IPS DF 4.7 (cell line): ENCODE data around the gene MEX3D.

ENCODE experiments used
- DNase-seq: peaks from one replicate; pipeline ENCODE4 v3.0.0-alpha.2; 2013; ENCODE audit warnings: low spot score; ENCODE audit errors: extremely low read depth

The MEX3D gene

DNA sequence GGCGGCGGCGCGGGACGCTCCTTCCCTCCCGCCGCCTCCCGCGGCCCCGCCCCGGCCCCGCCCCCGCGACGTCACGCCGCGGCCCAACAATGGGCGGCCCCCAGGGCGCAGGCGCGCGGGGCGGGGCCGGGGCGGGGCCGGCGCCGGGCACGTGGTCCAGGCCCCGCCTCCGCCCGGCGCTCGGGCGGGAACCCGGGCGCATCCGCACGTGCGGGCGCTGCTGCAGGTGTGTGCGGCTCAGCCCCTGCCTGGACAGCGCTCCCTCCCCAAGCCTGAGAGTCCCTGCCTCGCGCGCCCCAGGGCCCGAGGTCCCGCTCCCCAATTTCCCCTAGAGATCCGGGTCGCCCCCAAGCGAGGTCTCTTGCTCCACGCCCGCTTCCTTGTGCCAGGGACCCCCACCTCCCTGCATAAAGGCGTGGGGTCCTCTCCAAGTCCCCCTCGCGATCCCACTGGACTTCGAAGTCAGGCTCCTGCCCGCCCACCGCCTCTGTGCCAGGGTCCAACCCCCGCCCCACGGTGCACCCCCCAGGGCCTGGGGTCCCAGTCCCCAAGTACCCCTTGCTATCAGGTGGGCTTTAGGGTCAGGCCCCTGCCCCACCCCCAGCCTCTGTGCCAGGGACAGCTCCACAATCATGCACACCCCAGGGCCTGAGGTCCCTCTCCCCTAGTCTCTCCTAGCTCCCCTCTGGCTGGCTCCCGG lies at the start of gene MEX3D:
MEX3D (minus strand) TSS at position 6 of the 700 bp plus-strand sequence. CDS start 267 bp downstream, outside the sequence.
- no peak for DNase-seq

DNA sequence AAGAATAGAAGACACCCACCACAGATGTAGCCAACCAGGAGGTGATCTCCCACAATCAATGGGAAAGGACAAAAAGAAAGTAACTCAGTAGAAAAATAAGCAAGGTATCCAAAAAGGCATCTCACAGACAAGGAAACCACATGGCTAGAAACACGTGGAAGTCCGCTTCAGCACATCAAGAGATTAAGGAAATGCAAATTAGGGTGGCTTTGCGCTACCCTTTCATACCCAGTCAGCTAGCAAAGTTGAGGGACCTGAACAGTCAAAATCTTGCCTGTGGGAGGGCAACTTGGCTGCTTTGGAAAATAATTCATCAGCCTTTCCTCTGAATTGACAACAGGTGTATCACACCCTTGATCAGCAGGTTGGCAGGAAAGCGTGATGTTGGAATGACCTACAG lies 48.8 kb upstream of the MEX3D start:
- no peak for DNase-seq

DNA sequence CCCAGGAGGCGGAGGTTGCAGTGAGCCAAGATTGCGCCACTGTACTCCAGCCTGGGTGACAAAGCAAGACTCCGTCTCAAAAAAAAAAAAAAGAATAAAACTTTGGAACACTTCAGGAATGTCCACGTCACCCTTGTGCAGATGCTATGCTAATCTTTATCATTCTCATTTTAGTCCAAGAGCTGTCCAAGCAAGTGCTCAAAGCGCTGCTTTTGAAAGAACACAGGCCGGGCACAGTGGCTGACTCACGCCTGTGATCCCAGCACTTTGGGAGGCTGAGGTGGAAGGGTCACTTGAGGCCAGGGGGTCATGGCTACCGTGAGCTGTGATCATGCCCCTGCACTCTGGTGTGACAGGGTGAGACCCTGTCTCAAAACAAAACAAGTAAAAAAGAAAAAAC lies 48.3 kb upstream of the MEX3D start:
- DNase-seq = no peak

DNA sequence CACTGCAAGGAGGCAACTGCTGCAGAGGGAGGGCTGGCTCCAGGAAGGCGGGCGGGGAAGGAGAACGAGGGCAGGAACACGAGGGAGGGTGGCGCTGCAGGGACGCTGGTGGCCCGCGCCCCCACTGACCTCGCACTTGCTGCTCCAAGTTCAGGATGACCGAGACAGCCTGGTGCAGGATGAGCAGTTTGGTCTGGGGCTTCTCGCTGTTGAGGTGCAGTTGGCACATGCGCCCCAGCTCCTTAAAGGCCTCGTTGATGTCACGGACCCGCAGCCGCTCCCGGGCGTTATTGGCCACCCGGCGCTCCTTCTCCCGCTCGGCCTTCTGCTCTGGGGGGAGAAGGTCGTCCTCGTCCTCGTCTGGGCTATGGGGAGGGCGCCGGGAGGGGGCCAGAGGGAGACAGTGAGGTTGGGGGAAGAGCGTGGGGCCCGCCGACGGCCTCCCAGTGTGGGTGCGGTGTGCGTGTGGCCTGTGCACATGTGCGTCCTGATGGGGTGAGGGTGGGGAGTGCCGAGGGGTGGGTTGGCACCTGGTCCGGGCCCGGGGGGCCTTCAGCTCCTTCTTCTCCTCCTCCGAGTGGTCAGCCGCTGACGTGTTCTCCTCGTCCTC lies 47.1 kb upstream of the MEX3D start:
- no peak for DNase-seq

DNA sequence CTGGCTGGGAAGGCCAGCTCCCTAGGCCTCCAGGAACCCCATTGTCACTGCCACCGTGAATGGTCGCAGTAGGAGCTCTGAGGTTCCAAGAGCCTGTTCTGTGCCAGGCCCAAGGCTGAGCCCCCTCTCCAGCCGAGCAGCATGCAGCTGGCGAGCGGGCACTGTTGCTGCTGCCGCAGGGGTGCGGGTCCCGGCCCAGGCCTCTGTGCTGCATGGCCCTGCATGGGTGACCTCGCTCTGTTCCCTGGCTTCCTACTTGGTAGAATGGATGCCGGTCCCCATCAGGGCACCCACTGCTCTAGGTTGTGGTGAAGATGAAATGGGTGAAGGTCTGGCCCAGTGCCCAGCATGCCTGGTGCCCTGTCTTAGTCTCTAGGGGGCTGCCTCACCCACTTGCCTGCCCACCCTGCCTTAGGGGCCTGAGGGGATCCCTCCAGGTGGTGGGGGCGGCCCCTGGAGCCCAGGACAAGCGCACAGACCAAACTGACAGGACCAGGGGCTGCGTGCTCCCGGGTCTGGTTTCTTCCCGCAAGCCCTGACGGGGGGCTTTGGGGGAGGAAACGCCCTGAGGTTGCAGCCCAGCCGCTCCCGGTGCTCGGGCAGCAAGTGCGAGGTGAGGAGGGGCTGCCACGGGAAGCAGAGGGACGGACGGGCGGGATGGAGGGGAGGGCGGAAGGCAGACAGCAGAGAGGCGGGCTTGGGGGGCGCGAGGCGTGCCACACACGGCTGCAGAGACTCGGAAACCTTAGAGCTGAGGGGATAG lies 45.9 kb upstream of the MEX3D start:
- DNase-seq = no peak

DNA sequence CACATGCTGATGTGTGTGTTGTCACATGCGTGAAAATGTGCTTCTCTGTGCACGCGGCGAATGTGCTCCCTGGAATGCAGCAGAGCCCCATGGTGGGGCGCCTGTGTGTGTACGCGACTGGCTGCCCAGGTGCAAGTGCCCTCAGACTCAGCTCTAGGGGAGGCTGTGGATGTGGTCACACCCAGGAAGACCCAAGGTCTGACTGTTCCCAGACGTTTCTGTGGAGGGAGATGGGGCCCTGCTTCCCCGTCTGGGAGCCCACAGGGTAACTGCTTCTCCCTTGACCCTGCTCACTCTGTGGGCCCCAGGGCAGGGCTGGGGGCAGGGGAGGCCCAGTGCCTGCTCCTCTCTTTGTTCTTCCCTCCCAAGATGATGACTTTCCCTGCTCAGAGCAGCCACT lies 45.0 kb upstream of the MEX3D start:
- DNase-seq = no peak

DNA sequence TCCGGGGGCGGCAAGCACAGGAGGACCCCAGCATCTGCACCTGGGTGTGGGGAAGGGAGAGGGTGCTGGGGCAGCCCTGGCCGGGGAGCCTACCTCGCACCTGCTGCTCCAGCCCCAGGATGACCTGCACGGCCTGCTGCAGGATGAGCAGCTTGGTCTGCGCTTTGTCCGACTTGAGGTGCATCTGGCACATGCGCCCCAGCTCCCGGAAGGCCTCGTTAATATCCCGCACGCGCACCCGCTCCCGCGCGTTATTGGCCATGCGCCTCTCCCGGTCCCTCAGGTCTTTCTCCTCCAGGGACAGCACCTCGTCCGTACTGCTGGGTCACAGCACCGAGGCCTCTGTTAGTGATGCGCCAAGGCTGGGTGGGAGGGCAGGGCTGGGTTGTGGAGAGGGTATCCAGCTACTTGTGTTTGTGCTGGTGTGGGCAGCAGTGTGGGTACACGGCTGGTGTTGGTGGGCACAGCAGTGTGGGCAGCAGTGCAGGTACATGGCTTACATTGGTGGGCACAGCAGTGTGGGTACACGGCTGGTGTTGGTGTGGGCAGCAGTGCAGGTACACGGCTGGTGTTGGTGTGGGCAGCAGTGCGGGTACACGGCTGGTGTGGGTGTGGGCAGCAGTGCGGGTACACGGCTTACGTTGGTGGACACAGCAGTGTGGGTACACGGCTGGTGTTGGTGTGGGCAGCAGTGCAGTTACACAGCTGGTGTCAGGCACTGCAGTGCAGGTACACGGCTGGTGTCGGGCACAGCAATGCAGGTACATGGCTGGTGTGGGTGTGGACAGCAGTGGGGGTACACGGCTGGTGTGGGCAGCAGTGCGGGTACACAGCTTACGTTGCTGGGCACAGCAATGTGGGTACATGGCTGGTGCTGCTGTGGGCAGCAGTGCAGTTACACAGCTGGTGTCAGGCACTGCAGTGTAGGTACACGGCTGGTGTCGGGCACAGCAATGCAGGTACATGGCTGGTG lies 44.3 kb upstream of the MEX3D start:
- DNase-seq = no peak

DNA sequence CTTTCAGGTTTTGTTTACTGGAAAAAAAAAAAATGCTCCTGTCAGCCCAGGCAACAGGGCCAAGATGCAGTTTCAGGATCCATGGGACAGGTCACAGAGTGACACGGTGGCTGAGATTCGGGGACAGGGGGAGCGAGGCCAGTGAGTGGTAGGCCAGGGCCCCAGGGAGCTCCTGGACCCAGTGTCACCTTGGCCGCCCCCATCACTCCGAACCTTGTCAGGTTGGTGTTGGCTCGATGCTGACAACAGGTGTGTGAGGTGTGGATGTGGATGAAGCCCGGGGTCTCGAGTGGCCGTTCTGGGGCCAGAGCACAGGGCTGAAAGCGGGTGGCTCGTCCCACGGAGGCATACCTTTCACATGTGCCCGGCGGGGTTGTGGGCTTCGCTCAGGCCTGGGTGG lies 43.2 kb upstream of the MEX3D start:
- DNase-seq = no peak

DNA sequence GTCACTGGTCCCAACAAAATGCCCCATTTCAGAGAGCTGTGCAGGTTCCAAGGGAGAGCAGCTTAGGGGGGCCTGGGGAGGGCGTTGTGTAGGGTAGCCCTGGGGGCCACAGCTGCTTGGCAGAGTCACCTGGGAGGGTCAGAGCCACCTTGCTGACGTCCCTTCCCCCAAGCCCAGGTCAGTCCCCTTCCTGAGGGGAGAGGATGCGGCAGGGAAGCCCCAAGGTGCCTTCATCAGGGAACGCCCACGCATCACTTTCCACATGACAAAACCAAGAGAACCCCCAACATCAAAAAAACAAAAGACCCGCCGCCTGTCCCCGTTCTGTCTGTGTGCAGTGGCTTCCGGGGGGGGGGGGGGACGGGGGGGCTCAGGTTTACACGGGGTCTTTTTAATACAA lies 42.5 kb upstream of the MEX3D start:
- no peak for DNase-seq

DNA sequence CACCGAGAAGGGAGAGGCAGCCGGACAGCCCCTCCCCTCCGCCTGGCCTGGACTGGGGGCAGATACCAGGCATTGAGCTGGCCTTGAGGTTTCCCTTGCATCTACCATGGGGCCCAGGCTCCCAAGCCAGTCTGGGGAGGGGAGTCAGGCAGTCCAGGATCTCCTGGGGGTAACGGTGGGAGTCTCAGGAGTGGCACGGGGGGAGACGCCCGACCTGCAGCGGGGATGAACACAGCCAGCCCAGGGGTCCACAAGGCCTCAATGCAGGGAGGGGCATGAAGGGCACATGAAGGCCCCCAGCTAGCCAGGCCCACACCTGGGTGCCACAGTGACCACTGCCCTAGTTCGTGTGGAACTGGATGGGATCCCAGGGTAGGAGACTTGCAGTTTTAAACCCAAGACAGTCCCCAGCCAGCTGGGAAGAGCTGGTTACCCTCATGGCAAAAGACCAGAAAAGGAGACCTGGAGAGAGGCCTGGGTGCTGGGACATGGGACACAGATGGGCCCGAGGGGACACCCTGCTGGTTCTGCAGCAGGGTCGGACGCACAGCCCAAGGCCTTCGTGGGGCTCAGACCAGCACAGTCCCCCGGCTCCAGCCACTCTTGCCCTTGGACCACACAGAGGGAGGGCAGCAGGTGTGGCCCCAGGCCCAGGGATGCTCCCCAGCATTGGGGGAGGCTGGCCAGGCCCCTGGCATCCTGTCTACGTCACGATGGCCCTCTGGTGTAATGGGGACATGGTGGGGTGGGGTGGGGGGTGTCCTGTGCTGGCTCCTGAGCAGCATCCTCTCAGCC lies 41.8 kb upstream of the MEX3D start:
- no peak for DNase-seq

DNA sequence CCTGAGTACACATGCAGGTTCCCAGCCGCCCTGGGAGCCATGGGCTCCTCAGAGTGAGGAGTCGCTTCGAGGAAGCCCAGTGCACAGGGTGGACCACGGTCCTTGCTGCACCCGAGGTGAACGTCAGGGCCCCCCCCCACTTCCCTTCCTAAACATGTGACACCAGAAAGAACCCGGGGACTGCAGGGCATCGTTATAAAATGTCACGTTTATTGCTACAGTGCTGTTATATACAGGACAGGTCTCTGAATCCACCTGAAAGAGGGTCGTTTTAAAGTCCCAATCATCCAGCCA lies 40.9 kb upstream of the MEX3D start:
- DNase-seq = no peak

DNA sequence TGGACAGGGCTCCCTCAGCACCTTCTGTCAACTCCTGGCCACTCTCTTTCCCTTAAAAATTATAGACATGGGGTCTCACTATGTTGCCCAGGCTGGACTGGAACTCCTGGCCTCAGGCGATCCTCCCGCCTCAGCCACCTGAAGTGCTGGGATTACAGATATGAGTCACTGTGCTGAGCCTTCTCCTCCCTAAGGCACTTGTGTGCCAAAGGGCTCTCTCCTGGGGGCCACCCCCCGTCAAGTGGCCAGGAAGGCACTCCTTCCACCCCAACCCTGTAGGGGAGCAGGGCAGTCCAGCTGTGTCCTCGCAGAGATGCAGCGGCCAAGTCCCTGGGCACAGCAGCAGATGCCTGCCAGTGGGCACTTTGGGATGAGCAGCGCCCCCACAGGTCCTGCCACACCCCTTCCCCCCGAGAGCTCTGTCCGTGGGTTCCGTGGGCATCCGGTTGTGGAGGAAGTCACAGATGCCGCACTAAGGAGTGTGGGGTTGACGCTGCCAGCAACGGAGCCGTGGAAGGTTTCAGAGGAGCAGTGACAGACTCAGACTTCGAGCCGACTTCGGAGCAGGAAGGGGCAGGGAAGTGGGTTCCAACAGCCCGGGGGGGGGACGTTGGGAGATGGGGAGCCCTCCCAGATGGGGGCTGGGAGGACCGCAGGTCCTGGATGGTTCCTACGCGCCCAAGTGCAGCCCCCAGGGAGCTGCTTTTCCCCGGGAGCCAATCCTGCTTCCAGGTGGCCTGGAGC lies 40.4 kb upstream of the MEX3D start:
- no peak for DNase-seq

DNA sequence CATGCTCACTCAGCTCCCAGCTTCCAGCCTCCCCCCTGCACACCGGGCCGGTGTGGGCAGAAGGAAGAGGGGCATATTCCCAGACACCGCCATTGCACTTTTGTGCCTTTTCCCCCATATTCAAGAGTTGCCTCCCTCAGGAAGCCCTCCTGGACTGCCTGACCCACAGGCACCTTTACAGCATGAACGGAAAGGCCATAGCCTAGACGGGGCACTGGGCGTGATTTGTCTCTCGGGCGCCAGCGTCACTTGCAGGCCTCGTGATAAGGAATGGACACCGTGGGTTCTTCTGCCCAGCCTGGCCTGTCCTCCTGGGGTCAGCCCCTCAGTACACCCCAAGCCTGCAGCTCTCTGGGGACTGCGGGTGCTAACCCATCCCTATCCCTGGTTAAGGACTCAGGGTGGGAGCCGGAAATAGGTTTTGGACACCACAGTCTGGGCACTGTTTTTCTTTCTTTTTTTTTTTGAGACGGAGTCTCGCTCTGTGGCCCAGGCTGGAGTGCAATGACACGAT lies 38.1 kb upstream of the MEX3D start:
- no peak for DNase-seq

DNA sequence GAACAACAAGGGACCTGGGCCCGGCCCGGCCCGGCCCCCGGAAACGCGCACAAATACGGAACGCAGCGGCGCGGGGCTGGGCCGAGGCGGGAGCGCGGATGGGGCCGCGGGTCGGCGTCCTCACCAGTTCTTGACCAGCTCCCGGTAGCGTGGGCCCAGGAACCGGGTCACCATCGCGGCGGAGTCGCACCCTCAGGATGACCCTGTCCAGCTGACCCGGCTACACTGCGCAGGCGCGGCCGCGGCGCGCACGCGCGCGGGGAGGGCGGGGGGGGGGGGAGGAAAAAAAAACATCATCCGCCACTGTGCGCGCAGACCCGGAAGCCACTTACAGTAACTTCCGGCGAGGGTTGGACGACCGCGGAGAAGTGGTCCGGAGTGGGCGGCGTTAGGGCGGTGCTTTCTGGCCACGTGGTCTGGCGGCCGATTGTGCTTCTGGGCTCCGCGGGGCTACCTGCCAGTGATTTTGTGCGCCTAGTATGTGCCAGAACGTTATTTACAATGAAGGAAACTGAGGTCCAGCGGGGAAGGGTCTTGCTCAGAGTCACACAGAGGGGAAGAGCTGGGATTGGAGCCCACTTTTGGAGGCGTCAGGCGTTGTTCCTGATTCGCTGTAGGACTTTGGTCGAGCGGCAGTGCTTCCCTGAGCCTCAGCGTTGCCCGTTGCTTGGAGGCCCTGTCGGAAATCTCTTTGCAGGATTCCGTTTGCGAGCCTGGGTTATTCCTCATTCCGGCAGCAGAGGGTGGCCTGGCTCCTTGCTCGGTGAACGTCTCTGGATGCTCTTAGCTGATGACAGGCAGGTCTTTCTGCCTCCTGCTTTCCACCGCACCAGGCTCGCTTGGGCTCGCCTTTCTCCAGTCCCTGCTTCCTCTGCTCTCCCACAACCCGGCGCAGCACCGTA lies 37.4 kb upstream of the MEX3D start, which contains the start of gene UQCR11:
UQCR11 (minus strand) TSS at position 227 of the 902 bp plus-strand sequence; CDS start at position 174, 53 bp downstream.
- DNase-seq = no peak

DNA sequence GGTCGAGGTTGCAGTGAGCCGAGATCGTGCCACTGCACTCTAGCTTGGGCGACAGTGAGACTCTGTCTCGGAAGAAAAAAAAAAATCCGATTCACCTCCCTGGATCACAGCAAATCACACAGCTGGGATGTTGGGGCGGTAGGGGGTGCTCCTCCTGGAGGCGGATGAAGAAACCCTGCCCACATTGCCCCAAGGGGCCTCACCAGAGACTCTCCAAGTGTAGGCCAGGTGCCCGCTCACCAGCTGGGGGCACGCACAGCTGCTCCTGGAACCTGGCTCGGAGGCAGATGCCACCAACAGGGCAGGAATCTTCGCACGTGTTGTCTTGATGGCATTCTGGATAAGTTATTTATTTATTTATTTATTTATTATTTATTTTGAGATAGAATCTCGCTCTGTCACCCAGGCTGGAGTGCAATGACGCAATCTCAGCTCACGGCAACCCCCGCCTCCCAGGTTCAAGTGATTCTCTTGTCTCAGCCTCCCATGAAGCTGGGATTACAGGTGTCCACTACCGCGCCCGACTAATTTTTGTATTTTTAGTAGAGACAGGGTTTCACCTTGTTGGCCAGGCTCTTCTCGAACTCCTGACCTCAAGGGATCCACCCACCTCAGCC lies 34.1 kb upstream of the MEX3D start:
- no peak for DNase-seq

DNA sequence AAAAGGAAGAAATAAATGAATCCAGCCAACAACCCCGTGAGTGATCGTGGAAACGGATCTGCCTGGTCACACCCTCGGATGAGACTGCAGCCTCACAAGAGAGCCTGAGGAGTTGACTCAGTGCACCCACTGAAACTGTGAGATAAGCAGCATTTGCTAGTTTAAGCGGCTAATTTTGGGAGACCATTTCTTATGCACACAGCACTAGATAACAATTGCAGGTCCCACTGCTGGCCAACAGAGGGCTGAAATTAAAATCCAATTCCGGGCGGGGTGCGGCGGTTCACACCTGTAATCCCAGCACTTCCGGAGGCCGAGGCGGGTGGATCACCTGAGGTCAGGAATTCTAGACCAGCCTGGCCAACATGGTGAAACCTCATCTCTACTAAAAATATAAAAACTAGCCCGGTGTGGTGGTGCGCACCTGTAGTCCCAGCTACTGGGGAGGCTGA lies 33.5 kb upstream of the MEX3D start:
- no peak for DNase-seq

DNA sequence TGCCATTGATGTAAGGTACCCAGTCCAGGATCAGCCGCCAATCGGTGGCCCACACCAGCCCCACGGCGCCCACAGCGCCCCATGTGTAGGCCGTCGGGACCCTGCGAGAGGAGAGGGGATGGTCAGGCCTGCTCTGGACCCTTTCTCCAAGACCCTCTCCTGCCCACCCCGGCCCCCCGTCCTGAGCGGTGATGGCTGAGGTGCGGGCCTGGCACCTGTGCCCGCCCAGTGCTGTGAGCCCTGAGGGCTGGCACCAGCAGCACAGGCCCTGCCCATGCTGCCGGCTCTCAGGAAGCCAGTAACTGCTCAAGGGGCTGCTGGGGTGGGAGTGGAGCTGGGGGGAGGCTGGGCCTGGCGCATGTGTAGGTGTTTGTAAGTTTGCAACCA lies 31.3 kb upstream of the MEX3D start:
- DNase-seq = no peak

DNA sequence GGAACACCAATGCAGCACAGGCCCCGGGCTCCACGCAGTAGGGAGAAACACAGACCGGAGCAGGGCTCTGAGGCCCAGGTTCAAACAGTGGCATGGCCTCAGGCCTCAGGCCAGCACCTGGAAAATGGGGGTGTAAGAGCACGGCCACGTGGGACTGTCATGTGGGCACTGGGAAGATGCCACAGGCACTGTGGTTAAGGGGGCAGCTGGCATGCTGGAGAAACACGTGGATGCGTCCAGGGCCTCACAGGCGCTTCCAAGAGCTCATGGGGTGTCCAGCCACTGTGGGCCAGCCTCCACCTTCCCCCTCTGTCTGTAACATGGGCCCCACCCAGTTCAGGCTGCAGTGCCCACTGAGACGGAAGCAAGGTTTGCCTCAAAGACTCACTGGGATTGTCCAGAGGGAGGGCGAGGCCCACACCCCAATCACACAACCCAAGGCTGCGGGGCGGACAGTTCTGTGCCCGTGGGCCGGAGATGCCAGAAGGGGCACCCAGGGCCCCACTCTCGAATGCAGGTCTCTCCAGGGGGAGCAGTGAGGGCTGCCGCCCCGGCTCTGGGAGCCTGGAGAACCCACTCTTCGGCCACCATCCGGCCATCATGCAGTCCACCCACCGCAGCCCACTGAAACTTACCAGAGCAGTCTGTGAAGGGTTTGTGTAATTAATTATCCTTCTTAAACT lies 30.8 kb upstream of the MEX3D start:
- DNase-seq = no peak
